NCI-H2107 treated with DMSO at 0.1 percent for 48 hours (cell line): ENCODE data around the gene GABBR1.

ENCODE experiments used
- DNase-seq: peaks from one replicate; lab custom pipeline; 2025; ENCODE audit not compliant: unreplicated experiment; lab: John Stamatoyannopoulos, UW

The GABBR1 gene

GRCh38 chr6:29576056-29576455 is 56.9 kb downstream of the GABBR1 start:
- no peak for DNase-seq

GRCh38 chr6:29567991-29568390 is 65.0 kb downstream of the GABBR1 start:
- no peak for DNase-seq

- no peak for DNase-seq
Observed at GRCh38 chr6:29567541-29567940, 65.4 kb downstream of the GABBR1 start.

- DNase-seq, result no peak
Observed at GRCh38 chr6:29566856-29567255, 66.1 kb downstream of the GABBR1 start.

GRCh38 chr6:29564875-29565274 is 68.1 kb downstream of the GABBR1 start:
- no peak for DNase-seq

- no peak for DNase-seq
Observed at GRCh38 chr6:29563435-29563965, 69.5 kb downstream of the GABBR1 start.

- no peak for DNase-seq
Observed at GRCh38 chr6:29561606-29562181, 71.3 kb downstream of the GABBR1 start.

GRCh38 chr6:29561091-29561490 is 71.9 kb downstream of the GABBR1 start:
- no peak for DNase-seq

- DNase-seq, result no peak
Observed at GRCh38 chr6:29559524-29560287, 73.3 kb downstream of the GABBR1 start, which contains the start of gene UBD. UBD (minus strand) TSS chr6:29559732; CDS start chr6:29559701, 31 bp downstream.

- DNase-seq, result no peak
Observed at GRCh38 chr6:29558439-29559079, 74.4 kb downstream of the GABBR1 start.

- no peak for DNase-seq
Observed at GRCh38 chr6:29557320-29557719, 75.7 kb downstream of the GABBR1 start.

GRCh38 chr6:29554764-29555163 is 78.2 kb downstream of the GABBR1 start:
- DNase-seq, result no peak

GRCh38 chr6:29553268-29554057 is 79.5 kb downstream of the GABBR1 start:
- no peak for DNase-seq

- no peak for DNase-seq
Observed at GRCh38 chr6:29552512-29553051, 80.4 kb downstream of the GABBR1 start.

GRCh38 chr6:29547573-29547972 is 85.4 kb downstream of the GABBR1 start:
- no peak for DNase-seq

GRCh38 chr6:29537714-29538403 is 95.1 kb downstream of the GABBR1 start:
- no peak for DNase-seq

- no peak for DNase-seq
Observed at GRCh38 chr6:29532320-29532951, 100.5 kb downstream of the GABBR1 start.

- DNase-seq, result no peak
Observed at GRCh38 chr6:29531668-29532067, 101.3 kb downstream of the GABBR1 start.

- no peak for DNase-seq
Observed at GRCh38 chr6:29530671-29531310, 102.2 kb downstream of the GABBR1 start.
